ENCODE data around the gene TSPAN16.

Gene TSPAN16, protein sequence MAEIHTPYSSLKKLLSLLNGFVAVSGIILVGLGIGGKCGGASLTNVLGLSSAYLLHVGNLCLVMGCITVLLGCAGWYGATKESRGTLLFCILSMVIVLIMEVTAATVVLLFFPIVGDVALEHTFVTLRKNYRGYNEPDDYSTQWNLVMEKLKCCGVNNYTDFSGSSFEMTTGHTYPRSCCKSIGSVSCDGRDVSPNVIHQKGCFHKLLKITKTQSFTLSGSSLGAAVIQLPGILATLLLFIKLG

GRCh38 chr19:11295665-11296245 lies at the start of gene TSPAN16:
Gene TSPAN16, plus strand, starts transcription at chr19:11296160. Its CDS starts 138 bp downstream, at chr19:11296298.
- no peak for DNase-seq

DNA sequence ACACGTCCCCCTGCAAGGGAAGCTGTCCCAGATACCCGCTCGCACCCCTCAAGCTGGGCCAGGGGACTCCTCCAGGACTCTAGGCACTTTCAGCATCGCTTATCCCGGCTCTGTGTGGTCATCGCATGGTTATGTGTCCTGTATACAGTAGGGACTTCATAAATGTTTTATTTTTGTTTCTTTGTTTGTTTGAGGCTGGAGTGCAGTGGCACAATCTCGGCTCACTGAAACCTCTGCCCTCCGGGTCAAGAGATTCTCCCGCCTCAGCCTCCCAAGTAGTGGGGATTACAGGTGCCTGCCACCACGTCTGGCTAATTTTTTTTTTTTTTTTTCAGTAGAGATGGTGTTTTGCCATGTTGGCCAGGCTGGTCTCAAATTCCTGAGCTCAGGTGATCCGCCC lies 49.0 kb upstream of the TSPAN16 start:
- DNase-seq = no peak

DNA sequence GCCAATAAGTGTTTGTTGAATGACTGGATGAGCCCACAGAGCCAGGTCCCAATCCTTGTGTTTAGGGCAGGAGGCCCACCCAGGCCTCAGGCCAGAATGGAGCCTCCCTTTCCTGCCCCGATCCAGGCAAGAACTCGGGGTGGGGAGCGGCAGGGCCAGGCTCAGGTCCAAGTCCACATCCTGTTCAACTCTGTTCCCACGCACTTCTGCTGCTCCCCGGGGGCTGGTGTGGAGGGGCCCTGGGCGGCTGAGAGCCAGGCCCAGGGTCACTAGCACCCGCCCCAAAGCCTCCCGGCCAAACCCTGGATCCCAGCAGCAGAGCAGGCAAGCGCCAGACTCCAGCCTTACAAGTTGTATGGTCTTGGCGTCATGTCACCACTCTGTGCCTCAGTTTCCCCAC lies 48.6 kb upstream of the TSPAN16 start:
- no peak for DNase-seq

- DNase-seq = no peak
Measured at GRCh38 chr19:11247934-11248333, 48.0 kb upstream of the TSPAN16 start.

GRCh38 chr19:11248852-11249251 lies 47.1 kb upstream of the TSPAN16 start:
- no peak for DNase-seq

DNA sequence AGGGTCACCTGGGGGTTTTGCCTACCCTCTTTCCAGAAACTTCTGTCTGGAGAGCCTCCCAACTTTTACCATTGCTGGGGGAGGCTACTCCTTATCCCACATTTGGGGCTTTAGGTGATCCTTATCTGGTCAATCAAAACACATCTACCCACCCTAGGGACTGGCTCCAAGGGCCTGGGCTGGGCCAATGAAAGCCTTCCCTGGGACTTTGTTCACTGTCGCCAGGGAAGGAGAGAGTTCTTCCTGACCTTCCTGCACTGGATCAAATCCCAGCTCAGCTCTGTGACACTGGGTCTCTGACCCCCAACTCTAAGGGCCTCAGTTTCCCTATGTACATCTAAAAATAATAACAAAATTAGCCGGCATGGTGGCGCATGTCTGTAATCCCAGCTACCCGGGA lies 44.7 kb upstream of the TSPAN16 start:
- no peak for DNase-seq

- DNase-seq = no peak
Measured at GRCh38 chr19:11251650-11252314, 44.2 kb upstream of the TSPAN16 start.

GRCh38 chr19:11252665-11253355 lies 43.1 kb upstream of the TSPAN16 start:
- DNase-seq = no peak

DNA sequence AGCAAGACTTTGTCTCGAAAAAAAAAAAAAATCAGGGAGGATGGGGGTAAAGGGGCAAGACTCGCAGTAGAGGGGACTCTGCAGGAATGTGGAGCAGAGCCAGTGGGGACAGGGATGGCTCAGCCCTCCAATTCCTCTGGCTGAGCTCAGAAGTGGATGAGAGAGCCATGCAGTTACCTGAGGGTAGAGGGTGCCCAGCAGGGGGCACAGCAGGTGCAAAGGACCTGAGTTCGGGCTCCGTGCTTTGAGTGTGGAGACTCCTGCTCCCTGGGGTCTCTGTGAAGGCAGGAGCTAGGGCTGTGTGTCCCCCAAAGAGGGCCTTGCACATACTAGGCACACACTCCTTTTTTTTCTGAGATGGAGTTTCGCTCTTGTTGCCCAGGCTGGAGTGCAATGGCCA lies 41.3 kb upstream of the TSPAN16 start:
- no peak for DNase-seq

DNA sequence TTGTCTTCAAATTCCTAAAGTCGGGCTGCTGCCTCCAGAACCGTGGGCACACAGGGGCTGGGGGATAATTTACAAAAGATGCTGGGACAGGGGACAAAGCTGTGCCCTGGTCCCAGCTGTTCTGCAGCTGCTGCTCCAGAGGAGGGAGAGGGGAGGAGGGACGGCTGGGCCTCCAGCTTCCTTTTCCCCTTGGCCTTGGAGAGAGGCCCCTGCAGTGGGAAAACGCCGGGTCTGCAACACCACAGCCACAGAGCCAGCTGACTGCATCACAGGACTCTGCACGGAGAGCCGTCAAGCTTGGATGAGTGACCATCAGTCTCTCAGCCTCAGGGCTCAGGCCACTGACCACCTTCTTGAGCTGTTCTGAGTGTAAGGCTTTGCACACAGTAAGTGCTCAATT lies 39.8 kb upstream of the TSPAN16 start:
- no peak for DNase-seq

DNA sequence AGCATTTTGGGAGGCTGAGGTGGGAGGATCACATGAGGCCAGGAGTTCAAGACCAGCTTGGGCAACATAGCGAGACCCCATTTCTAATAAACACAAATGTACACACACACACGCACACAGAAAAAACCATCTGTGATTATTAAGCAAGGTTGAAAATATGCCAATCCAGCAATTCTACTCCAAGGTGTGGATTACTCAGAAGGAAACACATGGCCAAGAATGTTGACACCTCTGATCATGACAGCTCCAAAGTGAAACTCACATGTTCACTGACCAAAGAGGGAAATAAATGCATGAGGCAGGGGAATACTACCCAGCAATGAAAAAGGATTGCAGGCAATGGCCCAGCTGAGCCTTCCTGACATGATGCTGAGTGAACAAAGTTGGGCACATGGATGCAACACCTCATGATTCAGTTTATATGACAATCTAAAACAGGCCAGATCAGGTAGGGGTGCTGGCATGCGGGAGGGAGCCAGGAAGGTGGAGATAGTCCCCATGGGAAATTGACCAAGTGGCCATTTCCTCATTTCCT lies 38.0 kb upstream of the TSPAN16 start:
- DNase-seq = no peak

- no peak for DNase-seq
Measured at GRCh38 chr19:11260996-11261395, 35.0 kb upstream of the TSPAN16 start.

- DNase-seq = no peak
Measured at GRCh38 chr19:11261431-11261970, 34.5 kb upstream of the TSPAN16 start.

GRCh38 chr19:11261971-11262839 lies 33.8 kb upstream of the TSPAN16 start, which contains the start of gene DOCK6:
Gene DOCK6, minus strand, starts transcription at chr19:11262524. Its CDS starts 84 bp downstream, at chr19:11262440.
- no peak for DNase-seq

DNA sequence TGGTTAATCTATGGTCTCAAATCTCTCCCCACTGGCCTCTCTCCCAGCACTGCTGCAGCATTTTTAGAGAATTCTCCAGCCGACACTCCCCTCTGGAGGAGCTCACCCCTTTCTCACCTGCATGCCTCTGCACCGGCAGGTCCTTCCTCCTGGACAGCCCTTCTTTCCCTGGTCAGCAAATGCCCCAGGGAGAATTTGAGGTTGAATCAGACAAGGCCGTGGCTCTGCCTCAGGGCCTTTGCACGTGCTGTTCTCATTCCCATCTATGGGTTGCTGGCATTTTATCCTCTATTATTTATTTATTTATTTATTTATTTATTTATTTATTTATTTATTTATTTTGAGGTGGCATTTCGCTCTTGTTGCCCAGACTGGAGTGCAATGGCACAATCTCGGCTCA lies 32.2 kb upstream of the TSPAN16 start:
- no peak for DNase-seq

DNA sequence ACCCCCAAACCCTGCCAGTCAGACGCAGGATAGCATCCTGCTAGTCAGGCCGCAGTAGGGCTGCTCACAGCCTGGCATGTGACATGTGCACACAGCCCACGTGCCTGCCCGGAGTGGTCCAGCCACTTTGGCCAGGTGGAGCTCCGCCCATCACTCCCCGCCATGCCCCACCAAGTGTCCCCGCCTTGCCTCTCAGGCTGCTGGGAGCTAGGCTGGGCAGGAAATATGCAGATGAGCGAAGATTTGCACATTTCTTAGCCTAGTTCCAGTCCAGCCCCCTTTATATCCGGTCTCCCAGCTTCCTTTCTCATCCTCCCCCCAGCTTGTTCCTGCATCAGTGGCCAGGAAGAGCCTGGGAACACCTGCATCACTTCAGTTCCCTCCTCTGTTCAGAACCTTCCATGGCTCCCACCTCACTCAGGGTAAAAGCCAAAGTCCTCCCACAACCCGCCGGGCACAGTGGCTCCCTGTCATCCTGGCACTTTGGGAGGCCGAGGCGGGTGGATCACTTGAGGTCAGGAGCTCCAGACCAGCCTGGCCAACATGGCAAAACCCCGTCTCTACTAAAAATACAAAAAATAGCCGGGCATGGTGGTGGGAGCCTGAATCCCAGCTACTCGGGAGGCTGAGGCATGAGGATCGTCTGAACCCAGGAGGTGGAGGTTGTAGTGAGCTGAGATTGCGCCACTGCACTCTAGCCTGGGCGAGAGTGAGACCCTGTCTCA lies 31.3 kb upstream of the TSPAN16 start:
- no peak for DNase-seq

DNA sequence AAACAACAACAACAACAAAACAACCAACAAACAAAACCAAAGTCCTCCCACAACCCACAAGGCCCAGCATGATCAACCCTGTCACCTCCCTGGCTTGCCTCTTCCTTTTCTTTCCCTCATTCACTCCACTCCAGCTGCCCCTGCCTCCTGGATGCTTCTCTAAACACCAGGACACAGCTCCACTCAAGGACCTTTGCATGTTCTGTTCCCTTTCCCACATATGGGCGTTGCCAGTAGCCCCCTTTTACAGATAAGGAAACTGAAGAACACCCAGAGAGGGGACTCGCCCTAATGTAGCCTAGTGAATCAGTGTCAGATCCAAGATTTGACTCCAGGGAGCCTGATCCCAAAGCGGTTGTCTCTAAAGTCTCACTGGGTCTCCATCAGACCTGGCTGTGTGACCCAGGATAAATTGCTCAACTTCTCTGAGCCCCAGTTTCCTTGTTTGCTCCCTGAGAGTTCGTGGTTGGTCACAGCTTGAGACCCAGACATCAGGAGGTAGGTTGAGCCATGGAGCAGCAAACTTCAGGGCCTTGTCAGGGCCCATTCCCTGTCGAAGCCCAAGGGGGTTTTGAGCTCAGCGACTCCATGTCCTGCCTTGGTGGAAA lies 30.7 kb upstream of the TSPAN16 start:
- DNase-seq = no peak

DNA sequence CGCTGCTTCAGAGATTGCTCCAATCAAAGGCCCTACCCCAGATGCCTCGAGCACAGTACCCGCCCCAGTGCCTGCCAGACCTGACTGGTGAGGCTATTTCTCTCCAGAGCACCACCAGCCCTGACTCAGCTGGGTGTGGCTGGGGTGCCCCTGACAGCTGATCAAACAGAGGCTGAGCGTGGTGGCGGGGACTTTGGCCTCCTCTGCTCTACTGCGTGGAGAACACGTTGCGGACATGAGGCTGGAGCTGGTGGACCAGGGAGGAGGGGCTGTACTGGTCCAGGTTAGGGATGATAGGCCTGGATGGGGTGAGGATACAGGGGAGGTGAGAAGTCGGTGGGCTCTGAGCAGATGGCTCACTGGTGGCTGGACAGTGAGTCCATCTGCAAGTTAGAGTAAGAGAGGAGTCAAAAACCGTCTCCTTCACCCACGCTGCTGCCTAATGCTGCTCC lies 30.1 kb upstream of the TSPAN16 start:
- no peak for DNase-seq

DNA sequence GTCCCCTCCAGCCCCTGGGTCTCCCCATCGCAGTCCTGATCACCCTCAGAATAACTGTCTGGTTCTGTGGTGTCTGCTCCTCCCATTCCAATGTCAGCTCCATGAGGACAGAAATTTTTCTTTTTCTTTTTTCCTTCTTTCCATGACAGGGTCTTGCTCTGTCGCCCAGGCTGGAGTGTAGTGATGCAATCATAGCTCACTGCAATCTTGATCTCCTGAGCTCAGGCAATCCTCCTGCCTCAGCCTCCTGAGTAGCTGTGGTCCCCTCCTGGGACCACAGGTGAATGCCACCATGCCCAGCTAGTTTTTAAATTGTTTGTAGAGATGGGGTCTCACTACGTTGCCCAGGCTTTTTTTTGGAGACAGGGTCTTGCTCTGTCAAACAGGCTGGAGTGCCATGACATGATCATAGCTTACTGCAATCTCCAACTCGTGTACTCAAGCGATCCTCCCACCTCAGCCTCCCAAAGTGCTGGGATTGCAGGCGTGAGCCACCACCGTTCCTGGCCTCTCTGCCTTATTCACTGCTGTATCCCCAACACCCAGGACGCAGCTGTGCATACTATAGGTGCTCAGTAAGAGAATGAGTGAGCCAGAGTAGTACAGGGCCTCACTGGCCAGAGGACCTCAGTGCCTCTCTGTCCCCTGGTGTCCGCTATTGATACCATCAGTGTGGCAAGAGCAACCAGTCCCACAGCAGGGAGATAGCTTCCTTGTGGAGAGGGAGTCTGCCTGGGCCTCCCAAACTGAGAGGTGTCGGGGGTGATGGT lies 28.5 kb upstream of the TSPAN16 start:
- no peak for DNase-seq

DNA sequence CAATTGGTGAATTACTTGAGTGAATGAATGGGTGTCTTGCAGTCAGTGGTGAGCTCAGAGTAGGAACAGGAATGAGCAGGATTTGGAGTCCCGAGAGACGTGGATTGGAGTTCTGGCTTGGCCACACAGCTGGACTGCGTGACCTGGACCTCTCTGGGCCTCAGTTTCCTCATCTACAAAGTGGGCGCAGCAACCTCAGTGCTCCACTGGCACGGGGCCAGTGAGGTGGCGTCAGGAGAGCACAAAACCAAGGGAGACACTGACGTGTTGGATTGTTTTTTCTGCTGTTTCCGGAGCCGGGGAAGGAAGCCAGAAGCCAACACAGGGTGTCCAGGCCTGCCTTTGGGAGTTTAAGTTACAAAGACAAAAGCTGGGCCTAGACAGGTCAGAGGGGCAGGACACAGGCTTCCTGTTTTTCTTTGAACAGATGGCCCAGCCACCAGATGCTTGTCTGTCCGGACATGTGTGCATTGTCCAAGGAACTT lies 27.1 kb upstream of the TSPAN16 start:
- DNase-seq = no peak
